Activated CD8-positive, alpha-beta memory T cell treated with anti-CD3 and anti-CD28 coated beads for 4 hours (primary cell): ENCODE data around the gene SHMT2.
"Not testable (repeated sequence)": the region's sequence is repeated elsewhere in the genome, so short reads cannot be mapped to it uniquely, and the experiment has no call there.

ENCODE experiments used
- DNase-seq, 2 donors: peaks; one replicate each; pipeline ENCODE4 v3.0.0-alpha.2; 2020; ENCODE audit warnings: low read depth in 2 of 2

Gene SHMT2

GRCh38 chr12:57262126-57262822, 32.8 kb downstream of the SHMT2 start:
- no peak for DNase-seq

- no peak for DNase-seq
These were observed 33.6 kb downstream of the SHMT2 start for GRCh38 chr12:57263096-57263495.

GRCh38 chr12:57266681-57267080, 37.2 kb downstream of the SHMT2 start:
- no peak for DNase-seq

- no peak for DNase-seq
These were observed 38.8 kb downstream of the SHMT2 start for GRCh38 chr12:57268264-57268663.

GRCh38 chr12:57270966-57271470, 41.5 kb downstream of the SHMT2 start:
- DNase-seq = no peak

GRCh38 chr12:57272337-57273151, 43.0 kb downstream of the SHMT2 start:
- DNase-seq = no peak

- no peak for DNase-seq
These were observed 44.0 kb downstream of the SHMT2 start for GRCh38 chr12:57273516-57273915.

- DNase-seq = not testable (repeated sequence)
These were observed 46.7 kb downstream of the SHMT2 start for GRCh38 chr12:57276233-57276632.

- DNase-seq = no peak
These were observed 47.5 kb downstream of the SHMT2 start for GRCh38 chr12:57276935-57277563.

GRCh38 chr12:57278465-57279381, 49.2 kb downstream of the SHMT2 start:
- DNase-seq = no peak

- peak; percentile 52 to 71 for DNase-seq
These were observed 50.9 kb downstream of the SHMT2 start for GRCh38 chr12:57280211-57281062.

- DNase-seq = not testable (repeated sequence)
These were observed 52.6 kb downstream of the SHMT2 start for GRCh38 chr12:57282073-57282472.
